Cardiac muscle cell (in vitro differentiated cells and primary cell): ENCODE measurements around the gene CKS1B. TPM values are rescaled to one million over a fixed set of nuclear protein-coding genes. Genes with fewer than 3 reads are reported as not detected.
A peak's percentile ranks its signal among the peaks of the same experiment; 100 is the strongest.

ENCODE experiments used
- DNase-seq, 2 donors: peaks; one replicate each; pipeline versions ENCODE4 v3.0.0 to v3.0.0-alpha.2; 2010 to 2017; ENCODE audit warnings: low read depth in 1 of 2, low spot score in 1 of 2
- H3K27ac ChIP-seq: fragments of 200-600 bp; sonication (generic); 2 replicates; pipeline ENCODE4 v1.5.1; 2016
- H3K27me3 ChIP-seq: fragments of 200-600 bp; sonication (generic); 2 replicates; pipeline ENCODE4 v1.6.0; 2016; ENCODE audit warnings: control low read depth
- H3K36me3 ChIP-seq: fragments of 200-600 bp; sonication (generic); 2 replicates; pipeline ENCODE4 v1.5.1; 2016; ENCODE audit warnings: control low read depth
- H3K4me1 ChIP-seq: fragments of 200-600 bp; sonication (generic); 2 replicates; pipeline ENCODE4 v1.8.1; 2017; ENCODE audit warnings: low read depth, mild to moderate bottlenecking, mixed run types
- H3K4me3 ChIP-seq: fragments of 200-600 bp; sonication (generic); 2 replicates; pipeline ENCODE4 v1.5.1; 2016; ENCODE audit warnings: mild to moderate bottlenecking
- H3K9me3 ChIP-seq: fragments of 200-600 bp; sonication (generic); 2 replicates; pipeline ENCODE4 v1.5.1; 2017; ENCODE audit warnings: low read depth, mild to moderate bottlenecking, control low read depth
- CTCF ChIP-seq: IDR thresholded peaks from 2 replicates; pipeline ENCODE4 v1.5.1; 2012; ENCODE audit warnings: low read depth, mild to moderate bottlenecking, low read length
- polyA plus RNA-seq: library from polyadenylated mRNA; unstranded; fragments of >200 nt; fragmentation: Nextera tagmentation; extraction: Ambion mirVana; gene quantifications from 2 replicates; pipeline ENCODE4 v1.2.1, GENCODE V29; 2016
- total RNA-seq: library from RNA; depleted of rRNA; stranded (reverse); fragments of >200 nt; gene quantifications from 2 replicates; pipeline ENCODE4 v1.2.3, GENCODE V29; 2016

The CKS1B gene
- total and polyA plus RNA-seq, 2 experiments from 2014 or later, result 96.5 to 157 TPM

GRCh38 chr1:154988058-154988954 is 13.8 kb downstream of the CKS1B start:
- H3K4me1 ChIP-seq, result peaks cover 4% of the 10 kb centered on the region
- no peak overlapping the region for H3K4me3 ChIP-seq
- no peaks in the 10 kb centered on the region for H3K9me3 ChIP-seq
- no peaks in the 10 kb centered on the region for H3K27me3 ChIP-seq
- peaks cover 4% of the 10 kb centered on the region for H3K36me3 ChIP-seq
- DNase-seq, result no peak
- H3K27ac ChIP-seq, result no peak overlapping the region
- no peak for TF ChIP-seq CTCF

GRCh38 chr1:154989195-154989860 is 14.8 kb downstream of the CKS1B start:
- H3K4me1 ChIP-seq, result no peaks in the 10 kb centered on the region
- H3K36me3 ChIP-seq, result peaks cover 4% of the 10 kb centered on the region
- H3K27ac ChIP-seq, result no peak overlapping the region
- H3K4me3 ChIP-seq, result no peak overlapping the region
- DNase-seq, result no peak
- TF ChIP-seq CTCF, result no peak
- H3K27me3 ChIP-seq, result no peaks in the 10 kb centered on the region
- H3K9me3 ChIP-seq, result no peaks in the 10 kb centered on the region

- no peaks in the 10 kb centered on the region for H3K9me3 ChIP-seq
- TF ChIP-seq CTCF, result no peak
- H3K4me1 ChIP-seq, result no peaks in the 10 kb centered on the region
- H3K27ac ChIP-seq, result no peak overlapping the region
- no peaks in the 10 kb centered on the region for H3K27me3 ChIP-seq
- no peak for DNase-seq
- H3K4me3 ChIP-seq, result no peak overlapping the region
- peaks cover 4% of the 10 kb centered on the region for H3K36me3 ChIP-seq
Measured at GRCh38 chr1:154990276-154990675, 15.8 kb downstream of the CKS1B start.

GRCh38 chr1:154992721-154993571 is 18.5 kb downstream of the CKS1B start:
- Histone ChIP-seq H3K4me3 (no peak overlapping the region), H3K4me1 (no peaks in the 10 kb centered on the region), H3K36me3 (peaks cover 4% of the 10 kb centered on the region), H3K9me3 (no peaks in the 10 kb centered on the region), H3K27ac (peak overlapping the region; percentile 48), H3K27me3 (no peaks in the 10 kb centered on the region)
- DNase-seq, result peak in 1 of 2 donors; percentile 64
- peak; percentile 27 for TF ChIP-seq CTCF

- Histone ChIP-seq H3K4me1 (peaks cover under 1% of the 10 kb centered on the region), H3K27me3 (no peaks in the 10 kb centered on the region), H3K9me3 (no peaks in the 10 kb centered on the region), H3K4me3 (no peak within 1 kb of the TSS), H3K36me3 (peaks cover 4% of the 10 kb centered on the region), H3K27ac (peak within 1 kb of the TSS; percentile 48)
- no peak for DNase-seq
- no peak for TF ChIP-seq CTCF
Measured at GRCh38 chr1:154993572-154994268, 19.2 kb downstream of the CKS1B start, which contains the start of gene LENEP. Gene LENEP, plus strand, starts transcription at chr1:154993586. Its CDS starts 22 bp downstream, at chr1:154993608.
